ENCODE measurements around the gene CORO7. TPM values are rescaled to one million over a fixed set of nuclear protein-coding genes. Genes with fewer than 3 reads are reported as not detected.
A peak's percentile ranks its signal among the peaks of the same experiment; 100 is the strongest.

Gene CORO7
- total and polyA plus RNA-seq, 2 donors (not counting 1 experiment from before 2014, with no cell fraction given): 117 to 230 TPM

DNA sequence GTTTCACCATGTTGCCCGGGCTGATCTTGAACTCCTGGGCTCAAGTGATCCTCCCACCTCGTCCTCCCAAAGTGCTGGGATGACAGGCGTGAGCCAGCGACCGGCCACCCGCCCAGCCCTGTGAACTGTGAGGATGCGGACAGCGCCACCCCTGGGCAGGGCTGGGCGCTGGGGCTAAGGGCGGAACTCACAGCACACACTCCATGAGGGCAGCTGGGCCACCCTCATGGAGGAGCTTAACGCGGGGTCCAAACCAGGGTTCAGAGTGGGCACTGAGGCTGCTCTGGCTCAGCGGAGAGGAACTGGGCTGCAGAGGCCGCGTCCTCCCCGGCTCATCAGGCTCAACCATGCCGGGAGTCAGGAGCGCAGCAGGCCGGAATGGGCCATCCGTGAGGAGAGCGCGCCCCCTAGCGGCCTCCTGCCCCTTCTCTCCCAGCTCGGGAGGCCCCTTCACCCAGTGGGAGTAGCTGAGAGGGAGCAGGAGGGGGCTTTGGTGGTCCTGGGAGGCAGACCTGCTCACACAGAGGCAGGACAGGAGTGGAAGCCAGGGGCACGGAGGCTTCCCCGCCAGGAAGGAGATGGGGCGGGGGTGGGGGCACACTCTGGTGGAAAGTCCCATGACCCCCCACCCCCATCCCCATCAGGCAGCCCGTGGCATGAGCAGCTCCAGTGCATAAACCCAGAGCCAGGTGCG, 13.8 kb downstream of the CORO7 start:
- peaks cover 76% of the 10 kb centered on the region for H4K20me1 ChIP-seq (ENCODE audit: control insufficient read depth, insufficient read depth, low read length, poor library complexity, severe bottlenecking)
- 60% methylated on average over 19 of the region's 29 CpGs for WGBS (ENCODE audit: insufficient coverage)
- H3K27ac ChIP-seq (ENCODE audit: low read length in 2 of 2): no peak overlapping the region
- peaks cover 40% of the 10 kb centered on the region for H3K79me2 ChIP-seq (ENCODE audit: control insufficient read depth, insufficient read depth, low read length)
- DNase-seq: peak; percentile 79
- H3K4me2 ChIP-seq (replicated peaks; ENCODE audit: low read depth, low read length, poor library complexity, severe bottlenecking): no peak overlapping the region
- no peaks in the 10 kb centered on the region for H3K27me3 Mint-ChIP-seq
- H3K27me3 ChIP-seq (replicated peaks in 1 of 4; ENCODE audit: control extremely low read depth in 1 of 4, control insufficient read depth in 3 of 4, insufficient read depth in 4 of 4, low read length in 3 of 4): no peaks in the 10 kb centered on the region
- peaks cover 10% of the 10 kb centered on the region for H3K4me1 Mint-ChIP-seq
- no peak overlapping the region for H3K4me3 ChIP-seq (ENCODE audit: control extremely low read depth in 1 of 5, extremely low read depth in 1 of 5, insufficient read depth in 1 of 5, low read depth in 2 of 5, low read length in 4 of 5)
- no peak overlapping the region for H3K9ac ChIP-seq (ENCODE audit: low read length)
- CTCF ChIA-PET: interaction anchor here (0.6 to 7.6 kb wide), 44 partner anchors 9 to 553 kb away, joined by 3 to 112 read pairs (median 5); partner anchors contain the start of genes CDIP1, CORO7, HMOX2 and MGRN1
- no peak overlapping the region for H3K27ac Mint-ChIP-seq
- intact Hi-C loops (cut with micrococcal nuclease): loop anchor here (1.0 to 5.0 kb wide), 5 partner anchors 38 to 555 kb away; partner anchors contain the start of gene SEC14L5
- H2AFZ ChIP-seq (ENCODE audit: insufficient read depth, low read depth, low read length, poor library complexity, severe bottlenecking): no peak overlapping the region
- no peaks in the 10 kb centered on the region for H3K9me3 Mint-ChIP-seq (ENCODE audit: insufficient read depth)
- H3K4me1 ChIP-seq (ENCODE audit: control insufficient read depth in 2 of 2, insufficient read depth in 2 of 2, low read length in 2 of 2): peaks cover 0 to 6% of the 10 kb centered on the region in 2 donors
- ATAC-seq (ENCODE audit: low read depth): peak; percentile 75
- H3K9me3 ChIP-seq (ENCODE audit: control extremely low read depth in 1 of 3, control insufficient read depth in 2 of 3, insufficient read depth in 1 of 3, low read length in 2 of 3): no peaks in the 10 kb centered on the region
- no peak for TF ChIP-seq EZH2 (IDR thresholded peaks at IDR 0.05; ENCODE audit: borderline replicate concordance, insufficient read depth, low read depth, low read length, poor library complexity, severe bottlenecking)
- TF ChIP-seq, protein P1, sequence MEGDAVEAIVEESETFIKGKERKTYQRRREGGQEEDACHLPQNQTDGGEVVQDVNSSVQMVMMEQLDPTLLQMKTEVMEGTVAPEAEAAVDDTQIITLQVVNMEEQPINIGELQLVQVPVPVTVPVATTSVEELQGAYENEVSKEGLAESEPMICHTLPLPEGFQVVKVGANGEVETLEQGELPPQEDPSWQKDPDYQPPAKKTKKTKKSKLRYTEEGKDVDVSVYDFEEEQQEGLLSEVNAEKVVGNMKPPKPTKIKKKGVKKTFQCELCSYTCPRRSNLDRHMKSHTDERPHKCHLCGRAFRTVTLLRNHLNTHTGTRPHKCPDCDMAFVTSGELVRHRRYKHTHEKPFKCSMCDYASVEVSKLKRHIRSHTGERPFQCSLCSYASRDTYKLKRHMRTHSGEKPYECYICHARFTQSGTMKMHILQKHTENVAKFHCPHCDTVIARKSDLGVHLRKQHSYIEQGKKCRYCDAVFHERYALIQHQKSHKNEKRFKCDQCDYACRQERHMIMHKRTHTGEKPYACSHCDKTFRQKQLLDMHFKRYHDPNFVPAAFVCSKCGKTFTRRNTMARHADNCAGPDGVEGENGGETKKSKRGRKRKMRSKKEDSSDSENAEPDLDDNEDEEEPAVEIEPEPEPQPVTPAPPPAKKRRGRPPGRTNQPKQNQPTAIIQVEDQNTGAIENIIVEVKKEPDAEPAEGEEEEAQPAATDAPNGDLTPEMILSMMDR (IDR thresholded peaks at IDR 0.05): peak; percentile 91
- H3K4me3 Mint-ChIP-seq: no peak overlapping the region
- H3K36me3 ChIP-seq (replicated peaks in 1 of 2; ENCODE audit: control extremely low read depth in 1 of 2, control insufficient read depth in 1 of 2, extremely low read depth in 1 of 2, insufficient read depth in 2 of 2, low read length in 1 of 2): peaks cover 0 to 64% of the 10 kb centered on the region in 2 experiments
- POLR2A ChIA-PET: interaction anchor here (0.5 to 1.9 kb wide), 6 partner anchors 12 to 121 kb away, joined by 3 to 11 read pairs (median 3); no protein-coding TSS in a partner anchor

DNA sequence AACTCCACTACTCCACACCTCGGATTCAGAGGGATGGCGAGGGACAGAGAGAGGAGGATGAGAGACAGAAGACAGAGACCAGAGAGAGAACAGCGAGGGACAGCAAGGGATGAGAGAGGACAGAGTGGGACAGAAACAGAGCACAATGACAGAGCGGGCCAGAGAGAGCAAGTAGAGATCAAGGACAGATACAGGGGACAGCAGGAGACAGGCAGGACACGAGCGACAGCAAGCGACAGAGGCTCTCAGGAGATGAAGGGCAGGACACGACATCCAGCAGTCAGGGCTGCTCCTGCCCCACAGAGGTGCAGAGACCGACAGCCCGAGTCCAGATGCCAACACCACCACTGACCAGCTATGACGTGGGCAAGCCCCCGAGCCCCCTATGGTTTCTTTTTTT, 14.9 kb downstream of the CORO7 start:
- H4K20me1 ChIP-seq (ENCODE audit: control insufficient read depth, insufficient read depth, low read length, poor library complexity, severe bottlenecking): peaks cover 81% of the 10 kb centered on the region

More for the DNA sequence above, 14.9 kb downstream of the CORO7 start:
- H3K27ac ChIP-seq (ENCODE audit: low read length in 2 of 2): no peak overlapping the region
- no peak overlapping the region for H3K4me2 ChIP-seq (replicated peaks; ENCODE audit: low read depth, low read length, poor library complexity, severe bottlenecking)
- no peak overlapping the region for H2AFZ ChIP-seq (ENCODE audit: insufficient read depth, low read depth, low read length, poor library complexity, severe bottlenecking)
- DNase-seq: no peak
- no peak for TF ChIP-seq EZH2 (IDR thresholded peaks at IDR 0.05; ENCODE audit: borderline replicate concordance, insufficient read depth, low read depth, low read length, poor library complexity, severe bottlenecking)
- TF ChIP-seq, protein P1 (IDR thresholded peaks at IDR 0.05): no peak
- H3K9me3 ChIP-seq (ENCODE audit: control extremely low read depth in 1 of 3, control insufficient read depth in 2 of 3, insufficient read depth in 1 of 3, low read length in 2 of 3): no peaks in the 10 kb centered on the region
- no peak for ATAC-seq (ENCODE audit: low read depth)
- intact Hi-C loops (cut with micrococcal nuclease): loop anchor here (5.0 kb wide), 2 partner anchors 199 to 556 kb away; partner anchors contain the start of gene SEC14L5
- H3K36me3 ChIP-seq (replicated peaks in 1 of 2; ENCODE audit: control extremely low read depth in 1 of 2, control insufficient read depth in 1 of 2, extremely low read depth in 1 of 2, insufficient read depth in 2 of 2, low read length in 1 of 2): peaks cover under 1 to 59% of the 10 kb centered on the region in 2 experiments
- Mint-ChIP-seq H3K9me3 (ENCODE audit: insufficient read depth) (no peaks in the 10 kb centered on the region), H3K27me3 (no peaks in the 10 kb centered on the region), H3K27ac (no peak overlapping the region), H3K4me3 (no peak overlapping the region), H3K4me1 (peaks cover 10% of the 10 kb centered on the region)
- 100% methylated on average over 6 of the region's 12 CpGs for WGBS (ENCODE audit: insufficient coverage)
- no peak overlapping the region for H3K4me3 ChIP-seq (ENCODE audit: control extremely low read depth in 1 of 5, extremely low read depth in 1 of 5, insufficient read depth in 1 of 5, low read depth in 2 of 5, low read length in 4 of 5)
- H3K27me3 ChIP-seq (replicated peaks in 1 of 4; ENCODE audit: control extremely low read depth in 1 of 4, control insufficient read depth in 3 of 4, insufficient read depth in 4 of 4, low read length in 3 of 4): no peaks in the 10 kb centered on the region
- POLR2A ChIA-PET: interaction anchor here (1.9 kb wide), 1 partner anchor 37 kb away, joined by 11 read pairs; no protein-coding TSS in a partner anchor
- no peak overlapping the region for H3K9ac ChIP-seq (ENCODE audit: low read length)
- H3K79me2 ChIP-seq (ENCODE audit: control insufficient read depth, insufficient read depth, low read length): peaks cover 47% of the 10 kb centered on the region
- CTCF ChIA-PET: interaction anchor here (1.1 to 7.6 kb wide), 14 partner anchors 11 to 162 kb away, joined by 3 to 112 read pairs (median 10); partner anchors contain the start of genes CORO7, NMRAL1 and VASN
- H3K4me1 ChIP-seq (ENCODE audit: control insufficient read depth in 2 of 2, insufficient read depth in 2 of 2, low read length in 2 of 2): peaks cover 0 to 6% of the 10 kb centered on the region in 2 donors
